Stimulated activated CD4-positive, alpha-beta T cell treated with anti-CD3 and anti-CD28 coated beads, Interleukin-12 subunit alpha, Interleukin-12 subunit beta, amount 100 ng/mL, for 24 hours (primary cell): ENCODE results near the gene CACNA2D3.

Source experiments
- DNase-seq, 2 experiments: peaks; one replicate each; pipeline ENCODE4 v3.0.0-alpha.2; 2020; ENCODE audit warnings: low read depth in 2 of 2

Gene CACNA2D3

DNA sequence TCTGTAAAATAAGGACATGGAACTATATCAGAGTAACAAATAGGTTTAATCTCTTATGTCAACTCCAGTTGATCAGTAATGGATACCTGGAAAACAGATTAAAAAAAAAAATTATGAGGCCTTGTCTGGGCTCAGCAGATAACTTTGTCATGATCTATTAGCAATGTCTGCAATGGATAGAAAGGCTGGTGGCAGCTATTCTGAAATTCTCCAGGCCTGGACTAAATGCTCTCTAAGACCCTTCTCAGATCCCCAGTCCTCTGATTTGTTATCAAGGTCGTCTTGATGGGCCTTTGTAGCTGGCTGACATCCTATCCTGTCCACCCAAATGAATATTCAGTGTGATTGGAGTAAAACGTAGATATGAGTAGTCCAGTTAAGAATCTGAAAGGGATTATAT is 791.8 kb downstream of the CACNA2D3 start:
- no peak for DNase-seq

- no peak for DNase-seq
Observed at GRCh38 chr3:54915181-54915580, 792.8 kb downstream of the CACNA2D3 start.

DNA sequence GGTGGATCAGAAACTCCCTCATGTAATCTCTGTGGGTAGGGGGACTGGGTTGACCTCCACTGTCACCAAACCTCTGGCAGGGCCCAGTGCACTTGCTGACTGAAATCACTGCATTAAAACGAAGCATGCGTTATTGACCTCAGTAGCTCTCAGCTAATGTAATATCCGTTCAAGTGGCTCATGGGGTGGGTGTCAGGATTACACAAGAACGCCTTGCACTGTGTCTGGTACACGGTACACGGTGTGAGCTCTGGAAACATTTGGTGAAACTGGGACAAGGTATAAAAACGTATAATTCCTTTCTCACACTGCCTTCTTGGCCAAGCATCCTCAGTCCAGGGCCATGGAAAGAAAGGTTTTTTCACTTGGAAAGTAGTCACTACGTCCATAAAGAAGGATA is 793.6 kb downstream of the CACNA2D3 start:
- DNase-seq = no peak

DNA sequence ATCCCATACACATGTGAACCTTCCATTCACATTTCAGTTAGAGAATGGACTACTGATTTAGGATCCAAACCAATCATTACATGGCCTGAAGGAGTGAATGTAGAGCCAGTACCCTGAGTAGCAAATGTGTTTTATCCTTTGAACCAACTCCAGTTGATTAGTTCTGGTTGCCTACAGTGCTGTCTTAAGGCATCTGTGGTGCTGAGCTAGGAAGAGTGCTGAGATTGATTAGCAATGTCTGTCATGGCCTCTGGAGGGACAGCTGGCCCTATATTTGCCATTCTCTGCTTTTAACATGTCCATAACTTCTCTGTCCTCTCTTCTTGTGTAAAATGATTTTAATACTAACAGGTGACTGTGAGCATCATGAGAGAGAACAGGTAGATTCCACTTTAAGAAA is 794.4 kb downstream of the CACNA2D3 start:
- no peak for DNase-seq

DNA sequence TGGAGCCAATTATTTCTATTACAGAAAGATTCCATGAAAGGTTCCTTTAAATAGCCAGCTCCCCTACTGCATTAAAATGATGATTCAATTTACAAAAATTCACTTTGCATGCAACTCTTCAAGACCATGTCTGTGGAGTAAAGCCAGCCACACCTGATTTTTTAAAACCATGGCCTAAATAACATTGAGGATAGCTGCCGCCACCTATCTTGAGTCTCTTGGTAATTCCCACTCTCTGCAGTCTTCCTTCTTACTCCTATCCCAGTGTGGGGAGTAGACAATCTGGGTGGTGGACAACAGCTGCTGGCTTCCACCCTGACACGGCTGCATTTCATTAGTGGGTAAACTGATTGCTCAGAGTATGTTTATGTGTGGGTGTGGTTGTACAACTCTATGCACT is 794.8 kb downstream of the CACNA2D3 start:
- DNase-seq = no peak

DNA sequence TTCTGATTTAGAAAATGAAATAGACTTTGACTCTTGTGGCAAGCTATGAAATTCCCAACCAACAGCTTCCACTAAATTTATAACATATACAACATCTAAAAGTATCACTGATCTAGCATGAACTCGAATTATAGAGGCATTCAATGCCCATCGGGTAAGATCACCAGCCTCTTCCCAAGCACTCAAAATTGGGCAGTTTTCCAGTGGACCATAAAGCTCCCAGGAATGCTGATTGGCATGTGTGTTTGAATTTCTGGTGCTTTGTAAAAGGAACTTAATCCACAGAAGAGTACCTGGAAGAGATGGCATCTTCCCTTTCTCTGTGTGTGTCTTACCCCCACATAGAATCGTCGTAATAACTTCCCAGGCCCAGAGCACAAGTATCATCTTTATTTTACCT is 795.5 kb downstream of the CACNA2D3 start:
- DNase-seq = no peak

GRCh38 chr3:54918516-54918915 is 796.2 kb downstream of the CACNA2D3 start:
- DNase-seq = no peak

DNA sequence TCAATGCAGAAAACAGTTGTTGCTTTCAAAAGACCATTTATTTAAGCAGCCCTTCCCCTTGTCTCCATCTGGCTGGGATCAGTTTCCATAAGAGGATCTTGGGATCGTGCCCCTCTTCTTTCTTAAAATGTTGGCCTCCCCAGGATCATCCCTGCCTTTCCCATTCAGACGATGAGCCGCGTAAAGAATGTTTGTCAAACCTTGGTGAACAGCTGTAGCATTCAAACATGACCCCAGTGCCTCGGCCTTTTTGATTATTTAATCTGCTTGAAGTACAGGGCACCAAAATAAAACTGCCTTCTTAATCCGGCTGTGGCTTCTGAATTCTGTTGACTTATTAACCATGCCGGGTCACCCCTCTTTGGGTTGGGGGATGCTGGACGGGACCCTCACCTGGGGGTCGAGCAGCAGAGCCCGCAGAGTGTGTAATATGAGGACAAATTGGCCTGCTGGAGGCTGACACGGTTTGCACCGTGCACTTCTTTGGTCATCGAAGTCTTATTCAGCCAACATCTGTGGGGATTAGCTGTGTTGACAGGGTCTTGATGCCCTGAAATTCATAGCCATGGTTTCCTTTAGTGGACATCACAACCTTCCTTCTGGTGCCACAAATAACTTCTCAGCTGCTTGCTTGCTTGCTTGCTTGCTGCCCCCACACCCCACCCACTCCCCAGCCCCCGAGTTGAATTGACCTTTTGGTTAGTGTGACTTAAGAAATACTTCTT is 805.9 kb downstream of the CACNA2D3 start, which contains the start of gene LRTM1:
TSS of gene LRTM1 (minus strand) at position 14 of the 725 bp plus-strand sequence. CDS start 148 bp downstream, outside the sequence.
- no peak for DNase-seq

DNA sequence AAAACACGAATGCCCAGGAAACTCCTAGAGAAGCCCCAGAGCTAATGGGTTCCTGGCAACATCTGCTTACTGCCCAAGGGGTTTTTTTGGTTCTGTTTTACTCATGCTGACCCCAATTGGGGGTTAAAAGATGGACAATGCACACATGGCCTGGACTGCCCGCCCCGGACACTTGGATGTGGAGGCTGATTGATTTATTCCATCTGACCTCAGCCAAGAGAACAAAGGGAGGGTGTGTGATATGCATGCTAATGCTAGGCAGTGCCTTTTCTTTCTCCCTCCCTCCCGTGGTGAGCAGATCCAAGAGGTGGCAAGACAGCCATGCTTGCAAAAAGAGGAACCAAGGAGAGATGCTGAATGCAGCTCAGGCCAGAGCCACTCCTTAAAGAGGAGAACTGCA is 808.8 kb downstream of the CACNA2D3 start:
- DNase-seq = no peak

GRCh38 chr3:54932606-54933005 is 810.3 kb downstream of the CACNA2D3 start:
- no peak for DNase-seq

GRCh38 chr3:54935869-54936268 is 813.5 kb downstream of the CACNA2D3 start:
- DNase-seq = no peak

- no peak for DNase-seq
Observed at GRCh38 chr3:54936561-54936960, 814.2 kb downstream of the CACNA2D3 start.

DNA sequence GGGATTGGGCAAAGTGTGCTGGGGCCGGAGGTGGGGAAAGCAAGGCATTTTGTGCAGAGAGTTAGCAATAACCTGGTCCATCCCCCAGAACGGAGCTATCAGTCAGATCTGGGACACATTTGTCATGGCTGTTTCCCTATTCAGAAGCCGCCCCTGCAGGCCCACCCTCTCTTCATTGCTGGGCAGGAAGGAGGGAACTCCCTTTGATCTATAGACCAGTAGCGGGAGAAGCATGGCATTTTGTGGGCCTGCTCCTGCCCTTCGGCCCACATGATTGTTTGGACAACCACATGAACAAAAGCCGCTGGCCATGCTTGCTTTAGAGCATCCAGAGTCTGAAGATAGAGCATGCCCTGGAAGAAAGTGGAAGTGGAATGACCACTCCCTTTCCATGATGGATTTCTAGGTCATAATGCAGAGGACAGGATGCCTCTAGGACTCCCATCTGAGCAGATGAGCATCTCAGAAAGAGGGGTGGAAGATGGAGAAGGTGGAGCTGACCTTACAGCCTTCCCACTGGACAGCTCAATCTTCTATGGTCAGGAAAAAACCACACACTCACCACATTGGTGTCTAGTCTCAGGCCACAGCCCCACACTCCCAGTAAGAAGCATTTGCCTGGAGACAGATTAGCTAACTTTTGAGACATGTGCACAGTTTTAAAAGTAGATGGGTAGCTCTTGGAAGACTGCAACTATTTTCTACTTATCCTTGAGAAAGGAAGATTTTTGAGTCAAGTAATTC is 817.4 kb downstream of the CACNA2D3 start:
- DNase-seq = no peak

- DNase-seq = no peak
Observed at GRCh38 chr3:54940971-54941370, 818.6 kb downstream of the CACNA2D3 start.

DNA sequence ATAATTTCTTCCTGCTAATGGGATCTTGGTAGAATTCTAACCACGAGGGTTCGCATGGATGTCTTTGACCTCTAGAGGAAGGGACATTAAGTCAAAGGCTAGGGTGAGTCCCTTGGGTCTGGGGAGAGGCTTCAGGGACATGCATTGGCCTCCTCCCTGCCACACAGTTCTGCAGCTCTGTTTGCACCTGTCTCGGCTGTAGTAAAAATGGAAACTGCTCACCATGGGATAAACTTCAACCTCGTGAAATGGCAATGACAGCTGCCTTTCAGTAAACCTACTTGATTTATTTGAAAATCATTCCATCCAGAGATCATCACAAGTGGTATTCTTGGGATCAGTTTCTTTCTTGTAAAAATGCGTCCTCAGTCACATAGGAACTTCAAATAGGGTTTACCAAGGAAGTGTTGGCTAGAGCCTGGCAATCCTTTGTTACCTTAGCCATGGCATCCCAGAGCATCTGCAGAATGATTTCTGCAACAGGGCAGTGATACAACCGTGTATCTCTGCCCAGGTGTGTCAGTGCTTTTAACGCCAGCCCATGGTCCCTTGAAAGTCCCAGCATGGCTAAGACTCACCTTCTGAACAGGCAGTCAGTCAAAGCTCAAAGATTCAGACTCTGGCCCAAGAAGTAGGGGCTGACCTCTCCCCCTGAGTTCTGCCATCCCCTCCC is 819.5 kb downstream of the CACNA2D3 start:
- DNase-seq = no peak

DNA sequence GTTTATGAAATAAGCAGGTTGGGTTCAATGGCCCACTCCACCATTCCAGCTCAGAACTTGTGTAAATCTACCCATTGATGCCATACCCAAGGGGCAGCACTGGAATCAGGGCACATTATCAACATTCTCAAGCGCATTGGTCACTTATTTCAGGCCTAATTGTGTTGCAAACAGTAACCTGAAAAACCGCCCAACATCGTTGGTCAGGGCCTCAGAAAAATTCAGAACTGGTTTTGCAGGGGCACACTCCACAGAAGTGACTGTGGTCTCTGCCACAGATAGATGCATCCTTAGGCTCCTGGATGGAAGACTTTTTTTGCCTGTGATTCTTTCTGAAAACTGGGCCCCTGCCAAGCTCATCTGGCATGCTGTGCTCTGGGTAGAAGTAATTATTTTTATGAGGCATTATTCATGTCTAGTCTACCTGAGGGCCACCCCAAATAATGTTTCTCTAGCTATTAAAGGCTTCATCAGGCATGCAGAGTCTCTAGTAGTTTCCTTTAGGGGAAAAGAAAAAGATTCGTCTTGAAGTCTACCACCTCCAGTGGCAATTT is 827.2 kb downstream of the CACNA2D3 start:
- DNase-seq = no peak

DNA sequence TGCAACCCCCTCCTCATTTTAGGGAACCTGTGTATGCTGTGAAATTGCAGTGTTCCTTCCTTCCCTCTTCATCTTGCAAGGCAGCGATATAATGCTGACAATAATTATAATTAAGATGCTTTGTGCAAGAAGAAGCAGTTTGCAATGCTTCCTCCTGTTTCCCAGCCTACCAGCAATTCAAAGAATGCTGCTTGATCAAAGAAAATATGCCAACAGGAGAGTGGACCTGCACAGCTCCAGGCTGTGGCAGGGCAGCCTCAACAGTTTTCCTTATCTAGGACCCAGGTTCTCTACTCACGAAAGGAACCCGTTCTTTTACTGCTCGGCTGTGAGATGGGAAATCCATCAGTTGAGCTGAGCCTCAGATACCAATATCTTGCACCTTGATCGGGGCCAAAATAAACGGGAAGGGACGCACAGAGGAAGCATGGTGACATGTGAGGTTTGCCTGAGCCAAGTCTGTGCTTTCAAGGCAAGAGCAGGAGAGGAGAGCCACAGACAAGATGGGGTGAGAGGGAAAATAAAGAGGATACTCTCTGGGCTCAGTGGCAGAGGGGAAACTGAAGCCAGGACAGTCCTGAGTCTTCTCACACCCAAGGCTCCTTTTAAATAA is 828.1 kb downstream of the CACNA2D3 start:
- DNase-seq = no peak

- DNase-seq = no peak
Observed at GRCh38 chr3:54951405-54951804, 829.1 kb downstream of the CACNA2D3 start.

GRCh38 chr3:54954022-54954421 is 831.7 kb downstream of the CACNA2D3 start:
- DNase-seq = no peak

GRCh38 chr3:54954521-54954920 is 832.2 kb downstream of the CACNA2D3 start:
- no peak for DNase-seq

DNA sequence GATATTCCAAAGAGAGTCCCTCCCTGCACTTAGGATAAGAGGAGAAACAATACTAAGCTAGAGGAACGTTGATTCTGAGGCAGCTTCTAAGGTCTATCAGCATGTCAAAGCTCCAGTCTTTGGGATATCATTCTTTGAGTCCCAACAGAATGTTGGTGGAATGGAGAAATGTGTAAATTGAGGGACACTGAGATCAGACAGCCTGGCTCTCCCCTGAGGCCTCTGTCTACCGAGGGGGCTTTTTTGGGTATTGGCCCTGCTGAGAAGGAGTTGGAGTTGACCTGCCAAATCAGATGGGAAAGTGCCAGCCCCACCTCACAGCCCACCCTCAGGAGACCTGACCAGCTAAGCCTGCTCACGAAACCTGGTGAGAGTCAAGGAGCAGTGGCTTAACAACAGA is 833.1 kb downstream of the CACNA2D3 start:
- no peak for DNase-seq

GRCh38 chr3:54955941-54956340 is 833.6 kb downstream of the CACNA2D3 start:
- no peak for DNase-seq
